Activated naive CD4-positive, alpha-beta T cell treated with anti-CD3 and anti-CD28 coated beads for 36 hours (primary cell): ENCODE measurements around the gene ARMC2. TPM values are rescaled to one million over a fixed set of nuclear protein-coding genes. Genes with fewer than 3 reads are reported as not detected.

Source experiments
- CTCF ChIA-PET: fragments of 350-600 bp; sonication (Branson Sonifier 250); formaldehyde crosslinking; loops from one replicate; lab custom pipeline; 2021; ENCODE audit warnings: antibody characterized with exemption; lab: Charles Lee
- DNase-seq: peaks from one replicate; pipeline ENCODE4 v3.0.0-alpha.2; 2020
- H3K27ac Mint-ChIP-seq: one replicate; pipeline ENCODE4 v1.8.0; 2021; ENCODE audit warnings: mild to moderate bottlenecking, mixed read lengths
- H3K27me3 Mint-ChIP-seq: one replicate; pipeline ENCODE4 v1.8.0; 2021; ENCODE audit warnings: low read depth, mixed read lengths
- H3K36me3 Mint-ChIP-seq: one replicate; pipeline ENCODE4 v1.8.0; 2021; ENCODE audit warnings: low read depth, mixed read lengths
- H3K4me1 Mint-ChIP-seq: one replicate; pipeline ENCODE4 v1.8.0; 2021; ENCODE audit warnings: low read depth, mixed read lengths
- H3K4me3 Mint-ChIP-seq: one replicate; pipeline ENCODE4 v1.8.0; 2021; ENCODE audit warnings: mild to moderate bottlenecking, moderate library complexity, mixed read lengths
- H3K9me3 Mint-ChIP-seq: one replicate; pipeline ENCODE4 v1.8.0; 2021; ENCODE audit warnings: mixed read lengths
- intact Hi-C: fragments of 100-400 bp; cut with micrococcal nuclease; formaldehyde crosslinking; loops from one replicate; pipeline ENCODE4 v1.15.1; 2023
- total RNA-seq, 2 experiments: library from RNA; stranded (reverse); gene quantifications; one replicate each; pipeline ENCODE4 v1.2.3, GENCODE V29; 2021

Gene ARMC2
- total RNA-seq, 2 experiments from 2014 or later: 3.6 to 3.9 TPM

- intact Hi-C loops: loop anchor here (5.0 kb wide), 1 partner anchor 105 kb away; no protein-coding TSS in a partner anchor
- Mint-ChIP-seq H3K27ac (no peak overlapping the region), H3K4me1 (peaks cover 46% of the 10 kb centered on the region), H3K36me3 (no peaks in the 10 kb centered on the region), H3K4me3 (peak overlapping the region; percentile 89), H3K27me3 (no peaks in the 10 kb centered on the region), H3K9me3 (no peaks in the 10 kb centered on the region)
- CTCF ChIA-PET: interaction anchor here (0.7 to 1.5 kb wide), 2 partner anchors 39 to 65 kb away, joined by 3 to 7 read pairs; no protein-coding TSS in a partner anchor
- no peak for DNase-seq
Observed at GRCh38 chr6:109007521-109007920, 159.3 kb downstream of the ARMC2 start.

- H3K27ac Mint-ChIP-seq: peak overlapping the region; percentile 83
- no peak for DNase-seq
- no peaks in the 10 kb centered on the region for H3K9me3 Mint-ChIP-seq
- H3K4me1 Mint-ChIP-seq: peaks cover 51% of the 10 kb centered on the region
- peak overlapping the region; percentile 89 for H3K4me3 Mint-ChIP-seq
- intact Hi-C loops: loop anchor here (1.0 to 5.0 kb wide), 10 partner anchors 51 to 1049 kb away; partner anchors contain the start of genes CEP57L1 and SEC63
- CTCF ChIA-PET: interaction anchor here (1.5 kb wide), 1 partner anchor 65 kb away, joined by 7 read pairs; no protein-coding TSS in a partner anchor
- H3K27me3 Mint-ChIP-seq: no peaks in the 10 kb centered on the region
- H3K36me3 Mint-ChIP-seq: no peaks in the 10 kb centered on the region
Observed at GRCh38 chr6:109008054-109008453, 159.8 kb downstream of the ARMC2 start.

GRCh38 chr6:109008537-109009235 is 160.5 kb downstream of the ARMC2 start:
- H3K4me1 Mint-ChIP-seq: peaks cover 56% of the 10 kb centered on the region
- H3K36me3 Mint-ChIP-seq: no peaks in the 10 kb centered on the region
- H3K9me3 Mint-ChIP-seq: no peaks in the 10 kb centered on the region
- intact Hi-C loops: loop anchor here (1.0 to 5.0 kb wide), 13 partner anchors 51 to 1050 kb away; partner anchors contain the start of genes CEP57L1 and SEC63
- DNase-seq: peak; percentile 29
- CTCF ChIA-PET: interaction anchor here (0.6 to 2.3 kb wide), 3 partner anchors 63 to 108 kb away, joined by 5 to 10 read pairs (median 7); no protein-coding TSS in a partner anchor
- H3K4me3 Mint-ChIP-seq: peak overlapping the region; percentile 89
- H3K27me3 Mint-ChIP-seq: no peaks in the 10 kb centered on the region
- peak overlapping the region; percentile 83 for H3K27ac Mint-ChIP-seq

- Mint-ChIP-seq H3K4me3 (peak overlapping the region; percentile 95), H3K27me3 (no peaks in the 10 kb centered on the region)
Observed at GRCh38 chr6:109009236-109009961, 161.2 kb downstream of the ARMC2 start.

GRCh38 chr6:109009962-109010704 is 161.9 kb downstream of the ARMC2 start:
- Mint-ChIP-seq H3K9me3 (no peaks in the 10 kb centered on the region), H3K4me1 (peaks cover 59% of the 10 kb centered on the region), H3K36me3 (no peaks in the 10 kb centered on the region), H3K27me3 (no peaks in the 10 kb centered on the region), H3K27ac (peak overlapping the region; percentile 96), H3K4me3 (peak overlapping the region; percentile 95)
- CTCF ChIA-PET: interaction anchor here (0.6 to 2.3 kb wide), 6 partner anchors 9 to 127 kb away, joined by 3 to 10 read pairs (median 3); no protein-coding TSS in a partner anchor
- no peak for DNase-seq
- intact Hi-C loops: loop anchor here (1.0 to 10.0 kb wide), 12 partner anchors 67 to 1865 kb away; partner anchors contain the start of genes AFG1L, AMD1, OSTM1 and SCML4

More at GRCh38 chr6:109009236-109009961, 161.2 kb downstream of the ARMC2 start:
- Mint-ChIP-seq H3K9me3 (no peaks in the 10 kb centered on the region), H3K36me3 (no peaks in the 10 kb centered on the region), H3K27ac (peak overlapping the region; percentile 96), H3K4me1 (peaks cover 60% of the 10 kb centered on the region)
- intact Hi-C loops: loop anchor here (1.0 to 5.0 kb wide), 7 partner anchors 67 to 1051 kb away; partner anchors contain the start of gene SEC63
- DNase-seq: peak; percentile 92
- CTCF ChIA-PET: interaction anchor here (0.6 to 2.3 kb wide), 4 partner anchors 10 to 108 kb away, joined by 3 to 10 read pairs (median 4); no protein-coding TSS in a partner anchor

- CTCF ChIA-PET: interaction anchor here (0.7 to 2.3 kb wide), 4 partner anchors 40 to 128 kb away, joined by 3 to 10 read pairs (median 3); no protein-coding TSS in a partner anchor
- Mint-ChIP-seq H3K4me3 (peak overlapping the region; percentile 9), H3K9me3 (no peaks in the 10 kb centered on the region), H3K4me1 (peaks cover 63% of the 10 kb centered on the region), H3K27me3 (no peaks in the 10 kb centered on the region), H3K36me3 (no peaks in the 10 kb centered on the region), H3K27ac (no peak overlapping the region)
- DNase-seq: no peak
- intact Hi-C loops: loop anchor here (10.0 kb wide), 5 partner anchors 716 to 1864 kb away; partner anchors contain the start of genes AFG1L, AMD1, OSTM1 and SCML4
Observed at GRCh38 chr6:109010705-109011102, 162.5 kb downstream of the ARMC2 start.

GRCh38 chr6:109013656-109014305 is 165.6 kb downstream of the ARMC2 start:
- Mint-ChIP-seq H3K27me3 (no peaks in the 10 kb centered on the region), H3K9me3 (no peaks in the 10 kb centered on the region), H3K4me3 (no peak overlapping the region), H3K4me1 (peaks cover 53% of the 10 kb centered on the region), H3K27ac (peak overlapping the region; percentile 80), H3K36me3 (no peaks in the 10 kb centered on the region)
- no peak for DNase-seq
- intact Hi-C loops: loop anchor here (10.0 kb wide), 5 partner anchors 719 to 1861 kb away; partner anchors contain the start of genes AFG1L, AMD1, OSTM1 and SCML4
- CTCF ChIA-PET: interaction anchor here (0.6 to 1.7 kb wide), 4 partner anchors 18 to 452 kb away, joined by 3 to 6 read pairs (median 3); no protein-coding TSS in a partner anchor

GRCh38 chr6:109014606-109015005 is 166.4 kb downstream of the ARMC2 start:
- peak overlapping the region; percentile 33 for H3K27ac Mint-ChIP-seq
- peaks cover 59% of the 10 kb centered on the region for H3K4me1 Mint-ChIP-seq
- intact Hi-C loops: loop anchor here (10.0 kb wide), 5 partner anchors 720 to 1860 kb away; partner anchors contain the start of genes AFG1L, AMD1, OSTM1 and SCML4
- DNase-seq: no peak
- H3K4me3 Mint-ChIP-seq: peak overlapping the region; percentile 19
- no peaks in the 10 kb centered on the region for H3K9me3 Mint-ChIP-seq
- CTCF ChIA-PET: interaction anchor here (1.0 to 1.7 kb wide), 4 partner anchors 38 to 102 kb away, joined by 3 to 4 read pairs (median 3); no protein-coding TSS in a partner anchor
- no peaks in the 10 kb centered on the region for H3K36me3 Mint-ChIP-seq
- no peaks in the 10 kb centered on the region for H3K27me3 Mint-ChIP-seq

- Mint-ChIP-seq H3K4me1 (peaks cover 61% of the 10 kb centered on the region), H3K27me3 (no peaks in the 10 kb centered on the region), H3K27ac (no peak overlapping the region), H3K4me3 (no peak overlapping the region), H3K9me3 (no peaks in the 10 kb centered on the region), H3K36me3 (no peaks in the 10 kb centered on the region)
- intact Hi-C loops: loop anchor here (10.0 kb wide), 5 partner anchors 720 to 1860 kb away; partner anchors contain the start of genes AFG1L, AMD1, OSTM1 and SCML4
- no peak for DNase-seq
- CTCF ChIA-PET: interaction anchor here (1.0 to 1.7 kb wide), 4 partner anchors 39 to 103 kb away, joined by 3 to 4 read pairs (median 3); no protein-coding TSS in a partner anchor
Observed at GRCh38 chr6:109015176-109015575, 167.0 kb downstream of the ARMC2 start.

- CTCF ChIA-PET: interaction anchor here (0.6 kb wide), 2 partner anchors 10 to 18 kb away, joined by 3 read pairs; no protein-coding TSS in a partner anchor
- Mint-ChIP-seq H3K4me1 (peaks cover 48% of the 10 kb centered on the region), H3K27ac (no peak overlapping the region), H3K9me3 (no peaks in the 10 kb centered on the region), H3K36me3 (no peaks in the 10 kb centered on the region), H3K27me3 (no peaks in the 10 kb centered on the region), H3K4me3 (no peak overlapping the region)
- DNase-seq: no peak
- intact Hi-C loops: loop anchor here (10.0 kb wide), 5 partner anchors 725 to 1855 kb away; partner anchors contain the start of genes AFG1L, AMD1, OSTM1 and SCML4
Observed at GRCh38 chr6:109019911-109020310, 171.7 kb downstream of the ARMC2 start.
